BE2C (cell line): ENCODE results near the gene ELMO1.

Experiments
- DNase-seq: peaks from one replicate; pipeline ENCODE4 v3.0.0-alpha.2; 2020
- H3K27me3 ChIP-seq: fragments of 250-450 bp; sonication (Bioruptor Pico); 2 replicates; pipeline ENCODE4 v1.5.1; 2020; ENCODE audit warnings: mild to moderate bottlenecking
- H3K36me3 ChIP-seq: fragments of 250-450 bp; sonication (Bioruptor Pico); 2 replicates; pipeline ENCODE4 v1.5.1; 2020; ENCODE audit warnings: mild to moderate bottlenecking
- H3K4me1 ChIP-seq: fragments of 250-450 bp; sonication (Bioruptor Pico); 2 replicates; pipeline ENCODE4 v1.5.1; 2020
- H3K4me3 ChIP-seq: 2 replicates; pipeline ENCODE4 v1.5.1; 2011; ENCODE audit warnings: low read depth, low read length
- H3K9me3 ChIP-seq: fragments of 250-450 bp; sonication (Bioruptor Pico); 2 replicates; pipeline ENCODE4 v1.5.1; 2020
- CTCF ChIP-seq: IDR thresholded peaks from 2 replicates; pipeline ENCODE4 v1.5.1; 2012; ENCODE audit warnings: mild to moderate bottlenecking, low read depth, low read length

The ELMO1 gene

DNA sequence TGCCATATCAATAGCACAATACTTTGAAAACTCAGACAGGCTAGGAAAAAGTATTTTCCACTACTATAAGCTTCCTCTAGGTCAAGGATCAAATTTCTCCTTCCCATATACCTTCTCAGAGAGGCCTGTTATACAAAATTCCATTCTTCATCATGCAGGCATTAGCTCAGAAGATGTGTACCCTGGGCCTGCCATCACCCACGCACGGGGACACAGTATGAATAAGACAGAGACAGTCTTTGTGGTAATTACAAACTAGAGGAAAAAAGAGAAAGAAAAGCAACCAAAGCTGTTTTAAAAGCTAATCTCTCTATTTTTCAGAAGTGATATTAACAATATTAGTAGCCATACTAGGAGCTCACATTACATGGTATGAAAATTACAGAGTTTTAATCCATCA, 487.6 kb downstream of the ELMO1 start:
- 0 out of 2 replicates have a peak, but pooled peaks cover under 1% of the 10 kb centered on the region for H3K27me3 ChIP-seq
- DNase-seq: no peak
- H3K4me3 ChIP-seq: no peak overlapping the region
- H3K4me1 ChIP-seq: peaks cover 2% of the 10 kb centered on the region
- no peaks in the 10 kb centered on the region for H3K36me3 ChIP-seq
- no peak for TF ChIP-seq CTCF
- H3K9me3 ChIP-seq: no peaks in the 10 kb centered on the region

DNA sequence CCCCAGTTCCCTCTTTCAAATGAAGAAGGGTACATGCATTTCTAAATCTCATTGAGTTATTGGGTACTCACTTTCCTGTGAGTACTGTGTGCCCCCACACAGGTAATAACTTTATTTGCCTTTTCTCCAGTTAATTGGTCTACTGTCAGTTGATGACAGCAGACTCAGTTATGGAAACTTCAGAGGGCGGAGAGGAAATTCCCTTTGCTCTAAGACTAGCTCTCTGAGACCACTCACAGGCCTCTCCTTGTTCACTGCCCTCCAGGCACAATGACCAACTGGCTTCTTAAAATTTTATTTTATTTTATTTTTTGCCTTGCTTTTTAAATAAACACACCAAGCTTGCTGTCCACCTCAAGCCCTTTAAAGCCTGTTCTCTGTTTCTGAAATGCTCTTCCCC, 488.6 kb downstream of the ELMO1 start:
- DNase-seq: no peak
- no peaks in the 10 kb centered on the region for H3K27me3 ChIP-seq
- TF ChIP-seq CTCF: no peak
- H3K4me3 ChIP-seq: no peak overlapping the region
- no peaks in the 10 kb centered on the region for H3K9me3 ChIP-seq
- H3K36me3 ChIP-seq: no peaks in the 10 kb centered on the region
- no peaks in the 10 kb centered on the region for H3K4me1 ChIP-seq

DNA sequence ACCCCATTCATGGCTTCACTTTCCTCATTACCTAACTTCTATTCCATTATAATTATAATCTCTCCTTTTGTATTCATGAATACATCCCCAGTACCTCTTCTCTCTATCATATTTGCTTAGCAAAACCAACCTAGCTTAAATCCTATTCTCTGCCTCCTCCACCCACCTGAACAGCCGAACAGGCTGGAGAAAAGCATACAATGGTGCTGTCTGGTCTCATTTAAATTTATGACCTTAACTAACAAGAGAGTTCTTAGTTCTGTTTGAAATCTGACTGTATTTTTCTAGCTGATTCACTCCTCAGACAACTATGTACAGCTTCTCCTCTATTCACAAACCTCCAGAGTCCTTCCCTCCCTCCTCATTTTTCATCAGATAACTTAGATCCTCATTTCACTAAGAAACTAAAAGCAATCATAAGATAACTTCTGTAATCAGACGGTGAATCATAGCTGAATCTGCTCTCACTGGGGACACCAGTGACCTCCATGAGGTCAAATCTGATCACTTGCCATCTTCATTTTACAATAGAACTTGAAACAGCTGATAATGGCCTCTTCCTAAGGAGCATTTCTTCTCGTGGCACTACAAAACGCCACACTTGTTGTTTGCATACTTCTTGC, 490.4 kb downstream of the ELMO1 start:
- no peaks in the 10 kb centered on the region for H3K27me3 ChIP-seq
- H3K36me3 ChIP-seq: no peaks in the 10 kb centered on the region
- H3K4me3 ChIP-seq: no peak overlapping the region
- DNase-seq: no peak
- no peaks in the 10 kb centered on the region for H3K9me3 ChIP-seq
- no peaks in the 10 kb centered on the region for H3K4me1 ChIP-seq
- no peak for TF ChIP-seq CTCF

DNA sequence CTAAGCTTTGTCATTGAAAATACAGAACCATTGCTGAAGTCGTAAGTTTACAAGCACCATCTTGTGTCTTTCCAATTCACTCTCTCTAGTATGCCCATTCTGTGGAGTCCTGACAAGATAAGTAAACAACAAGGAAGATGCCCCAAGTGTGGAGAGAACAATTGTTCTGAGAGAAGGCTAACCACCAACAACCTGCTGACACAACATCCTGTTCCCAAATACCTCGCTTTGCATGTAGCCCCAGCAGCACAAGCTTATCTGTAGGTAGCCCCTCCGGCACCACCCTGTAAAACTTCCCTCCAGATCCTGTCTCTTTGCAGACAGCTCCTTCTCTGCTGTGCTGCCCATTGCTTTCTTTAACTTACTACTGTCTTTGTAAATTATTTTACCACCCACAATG, 491.0 kb downstream of the ELMO1 start:
- DNase-seq: no peak
- Histone ChIP-seq H3K36me3 (no peaks in the 10 kb centered on the region), H3K9me3 (no peaks in the 10 kb centered on the region), H3K4me3 (no peak overlapping the region), H3K27me3 (no peaks in the 10 kb centered on the region), H3K4me1 (no peaks in the 10 kb centered on the region)
- TF ChIP-seq CTCF: no peak

- no peak for DNase-seq
- H3K9me3 ChIP-seq: no peaks in the 10 kb centered on the region
- no peaks in the 10 kb centered on the region for H3K36me3 ChIP-seq
- H3K4me1 ChIP-seq: no peaks in the 10 kb centered on the region
- TF ChIP-seq CTCF: no peak
- no peaks in the 10 kb centered on the region for H3K27me3 ChIP-seq
- no peak overlapping the region for H3K4me3 ChIP-seq
Measured at GRCh38 chr7:36956814-36957213, 491.9 kb downstream of the ELMO1 start.

GRCh38 chr7:36955456-36956129, 493.1 kb downstream of the ELMO1 start:
- no peak overlapping the region for H3K4me3 ChIP-seq
- no peak for TF ChIP-seq CTCF
- no peak for DNase-seq
- H3K9me3 ChIP-seq: no peaks in the 10 kb centered on the region
- no peaks in the 10 kb centered on the region for H3K4me1 ChIP-seq
- no peaks in the 10 kb centered on the region for H3K36me3 ChIP-seq
- H3K27me3 ChIP-seq: no peaks in the 10 kb centered on the region
